Progenitor cell of endocrine pancreas (in vitro differentiated cells): ENCODE measurements around the gene PRSS1. TPM values are rescaled to one million over a fixed set of nuclear protein-coding genes. Genes with fewer than 3 reads are reported as not detected.
A peak's percentile ranks its signal among the peaks of the same experiment; 100 is the strongest.
"Not testable (repeated sequence)": the region's sequence is repeated elsewhere in the genome, so short reads cannot be mapped to it uniquely, and the experiment has no call there.

Source experiments
- DNase-seq: peaks from one replicate; pipeline ENCODE4 v3.0.0; 2021; ENCODE audit warnings: low spot score; ENCODE audit not compliant: unreplicated experiment
- H3K27ac Mint-ChIP-seq: 2 replicates; pipeline ENCODE4 v1.8.0; 2021; ENCODE audit warnings: mild to moderate bottlenecking, moderate library complexity, mixed read lengths
- H3K27me3 Mint-ChIP-seq: 2 replicates; pipeline ENCODE4 v1.8.0; 2021; ENCODE audit warnings: mixed read lengths
- H3K36me3 Mint-ChIP-seq: 2 replicates; pipeline ENCODE4 v1.8.0; 2022; ENCODE audit warnings: mixed read lengths; ENCODE audit not compliant: insufficient read depth
- H3K4me1 Mint-ChIP-seq: 2 replicates; pipeline ENCODE4 v1.8.0; 2021; ENCODE audit warnings: low read depth, mixed read lengths
- H3K4me3 Mint-ChIP-seq: 2 replicates; pipeline ENCODE4 v1.8.0; 2021; ENCODE audit warnings: low read depth, mild to moderate bottlenecking, moderate library complexity, mixed read lengths
- H3K9me3 Mint-ChIP-seq: 2 replicates; pipeline ENCODE4 v1.8.0; 2021; ENCODE audit warnings: low read depth, mixed read lengths
- CTCF ChIP-seq: fragments of 200-600 bp; sonication (generic); IDR thresholded peaks from one replicate; pipeline ENCODE4 v1.5.0; 2021; ENCODE audit warnings: antibody characterized with exemption, mild to moderate bottlenecking; ENCODE audit not compliant: unreplicated experiment
- total RNA-seq: library from RNA; stranded (reverse); gene quantifications from 2 replicates; pipeline ENCODE4 v1.2.1, GENCODE V29; 2021

The PRSS1 gene
- total RNA-seq, 1 donor from 2014 or later: 32.1 TPM

GRCh38 chr7:142776206-142776844 lies 27.1 kb downstream of the PRSS1 start:
- peaks cover 7% of the 10 kb centered on the region for H3K9me3 Mint-ChIP-seq
- no peak for TF ChIP-seq CTCF
- H3K27me3 Mint-ChIP-seq: peaks cover 25% of the 10 kb centered on the region
- DNase-seq: no peak
- no peak overlapping the region for H3K4me3 Mint-ChIP-seq
- H3K36me3 Mint-ChIP-seq: no peaks in the 10 kb centered on the region
- H3K27ac Mint-ChIP-seq: no peak overlapping the region
- peaks cover 6% of the 10 kb centered on the region for H3K4me1 Mint-ChIP-seq

DNA sequence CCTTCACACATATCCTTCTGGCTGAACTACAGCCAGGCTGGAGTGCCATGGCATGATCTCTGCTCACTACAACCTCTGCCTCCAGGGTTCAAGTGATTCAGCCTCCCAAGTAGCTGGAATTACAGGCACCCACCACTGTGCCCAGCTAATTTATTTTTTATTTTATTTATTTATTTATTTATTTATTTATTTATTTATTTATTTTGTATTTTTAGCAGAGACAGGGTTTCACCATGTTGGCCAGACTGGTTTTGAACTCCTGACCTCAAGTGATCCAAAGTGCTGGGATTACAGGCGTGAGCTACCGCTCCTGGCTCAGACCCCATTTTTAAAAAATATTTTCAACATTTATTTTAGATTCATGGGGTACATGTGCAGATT lies 27.6 kb downstream of the PRSS1 start:
- not testable (repeated sequence) for DNase-seq, H3K9me3 Mint-ChIP-seq, H3K4me3 Mint-ChIP-seq, H3K4me1 Mint-ChIP-seq, H3K36me3 Mint-ChIP-seq, H3K27ac Mint-ChIP-seq
- H3K27me3 Mint-ChIP-seq: peaks cover 26% of the 10 kb centered on the region

DNA sequence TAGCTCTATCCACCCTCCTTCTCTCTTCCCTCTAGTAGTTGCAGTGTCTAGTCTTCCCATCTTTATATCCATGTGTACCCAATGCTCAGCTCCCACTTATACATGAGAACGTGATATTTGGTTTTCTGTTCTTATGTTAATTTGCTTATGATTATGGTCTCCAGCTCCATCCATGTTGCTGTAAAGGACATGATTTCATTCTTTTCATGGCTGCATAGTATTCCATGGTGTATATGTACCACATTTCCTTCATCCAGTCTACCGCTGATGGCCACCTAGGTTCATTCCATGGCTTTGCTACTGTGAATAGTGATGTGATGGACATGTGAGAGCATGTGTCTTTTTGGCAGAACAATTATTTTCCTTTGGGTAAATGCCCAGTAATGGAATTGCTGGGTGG lies 28.0 kb downstream of the PRSS1 start:
- H3K27me3 Mint-ChIP-seq: peaks cover 30% of the 10 kb centered on the region
- no peak overlapping the region for H3K4me3 Mint-ChIP-seq
- no peaks in the 10 kb centered on the region for H3K36me3 Mint-ChIP-seq
- H3K27ac Mint-ChIP-seq: no peak overlapping the region
- H3K4me1 Mint-ChIP-seq: peaks cover 6% of the 10 kb centered on the region
- H3K9me3 Mint-ChIP-seq: peaks cover 7% of the 10 kb centered on the region
- DNase-seq: no peak
- TF ChIP-seq CTCF: no peak

DNA sequence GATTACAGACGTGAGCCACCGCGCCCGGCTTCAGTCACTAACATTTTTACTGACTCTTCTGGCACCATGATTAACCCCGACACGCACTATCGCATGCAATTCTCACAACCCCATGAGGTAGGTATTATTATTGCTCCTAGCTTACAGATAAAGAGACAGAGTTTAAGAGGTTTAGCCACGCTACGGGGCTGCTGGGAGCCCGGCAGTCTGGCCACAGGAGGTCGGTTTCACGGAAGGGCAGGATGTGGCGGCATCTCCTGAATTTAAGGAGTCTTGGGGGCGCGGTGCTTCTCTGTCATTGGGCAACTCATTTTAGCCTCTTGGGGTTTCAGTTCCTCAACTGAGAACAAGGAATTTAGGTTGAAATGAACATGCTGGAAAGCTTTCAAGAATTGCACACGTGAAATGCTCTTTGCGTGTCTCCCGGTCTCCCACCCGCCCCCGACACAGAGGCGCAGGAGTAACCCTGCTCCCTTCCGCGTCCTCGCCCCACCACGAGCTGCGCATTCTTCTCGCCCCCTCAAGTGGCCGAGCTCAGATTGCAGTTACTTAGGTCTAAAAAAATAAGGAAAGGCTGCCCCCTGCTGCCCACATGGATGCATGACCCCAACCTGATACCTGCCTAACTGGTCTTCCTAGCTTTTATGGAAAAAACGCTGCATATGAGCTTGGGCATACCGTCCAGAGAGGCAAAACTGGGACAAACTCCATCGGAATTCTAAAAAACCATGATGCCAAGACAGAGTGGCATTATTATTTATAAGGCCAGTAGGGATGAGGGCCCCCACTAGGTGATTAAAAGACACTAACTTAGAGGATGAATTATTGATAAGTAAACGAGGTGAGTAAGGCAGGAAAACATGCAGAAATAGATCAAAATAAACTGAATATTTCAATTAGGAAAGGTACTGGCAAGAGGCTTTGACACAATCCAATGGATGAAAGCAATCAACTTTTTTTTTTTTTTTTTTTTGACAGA lies 33.9 kb downstream of the PRSS1 start:
- Mint-ChIP-seq H3K27ac (peak overlapping the region; percentile 57), H3K4me3 (peak overlapping the region; percentile 69), H3K4me1 (peaks cover 3% of the 10 kb centered on the region), H3K36me3 (no peaks in the 10 kb centered on the region), H3K27me3 (peaks cover 39% of the 10 kb centered on the region), H3K9me3 (no peaks in the 10 kb centered on the region)
- TF ChIP-seq CTCF: peak; percentile 92
- DNase-seq: peak; percentile 79

DNA sequence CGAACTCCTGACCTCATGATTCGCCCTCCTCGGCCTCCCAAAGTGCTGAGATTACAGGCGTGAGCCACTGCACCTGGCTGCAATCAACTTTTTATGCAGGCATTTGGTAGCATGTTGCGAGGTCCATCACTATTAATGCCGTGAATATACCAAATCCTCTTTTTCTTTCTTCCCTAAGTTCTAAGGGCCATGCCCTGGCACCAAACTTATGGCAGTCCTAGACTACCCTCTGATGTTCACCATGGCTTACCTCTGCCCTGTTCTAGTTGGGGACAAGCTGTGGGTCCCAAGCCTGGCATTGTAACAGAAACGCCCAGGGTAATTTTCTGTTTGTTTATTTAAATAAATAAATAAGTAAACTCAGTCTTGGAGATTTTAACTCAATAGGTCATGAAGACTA lies 34.8 kb downstream of the PRSS1 start:
- no peak for TF ChIP-seq CTCF
- DNase-seq: no peak
- Mint-ChIP-seq H3K9me3 (no peaks in the 10 kb centered on the region), H3K27me3 (peaks cover 47% of the 10 kb centered on the region), H3K36me3 (no peaks in the 10 kb centered on the region), H3K4me1 (peaks cover 2% of the 10 kb centered on the region), H3K27ac (no peak overlapping the region), H3K4me3 (no peak overlapping the region)
